BLaER1 treated with 17β-estradiol and CSF1 and Interleukin-3, amounts not matched to agents 10 nM and 100 nM (cell line): ENCODE measurements around the gene SEMA3F.

ENCODE experiments used
- H3K27ac ChIP-seq, 11 experiments: shearing (Covaris generic); formaldehyde crosslinking; 2 replicates each; pipeline ENCODE4 v1.8.1; 2022
- H3K27me3 ChIP-seq, 11 experiments: shearing (Covaris generic); formaldehyde crosslinking; 2 replicates each; pipeline ENCODE4 v1.8.1; 2022
- H3K36me3 ChIP-seq, 11 experiments: shearing (Covaris generic); formaldehyde crosslinking; 2 replicates each; pipeline ENCODE4 v1.8.1; 2022
- H3K4me1 ChIP-seq, 10 experiments: shearing (Covaris generic); formaldehyde crosslinking; 2 replicates each; pipeline ENCODE4 v1.8.1; 2022
- H3K4me2 ChIP-seq, 11 experiments: shearing (Covaris generic); formaldehyde crosslinking; 2 replicates each; pipeline ENCODE4 v1.8.1; 2022
- H3K4me3 ChIP-seq, 10 experiments: shearing (Covaris generic); formaldehyde crosslinking; 2 replicates each; pipeline ENCODE4 v1.8.1; 2022
- H3K9ac ChIP-seq, 11 experiments: shearing (Covaris generic); formaldehyde crosslinking; 2 replicates each; pipeline ENCODE4 v1.8.1; 2022
- H3K9me3 ChIP-seq, 11 experiments: shearing (Covaris generic); formaldehyde crosslinking; replicated peaks in 1 of 11; 2 replicates each; pipeline ENCODE4 v1.8.1; 2022
- H4K20me1 ChIP-seq, 11 experiments: shearing (Covaris generic); formaldehyde crosslinking; 2 replicates each; pipeline ENCODE4 v1.8.1; 2022
- Cebpa-rat ChIP-seq, 11 experiments: shearing (Covaris generic); IDR thresholded peaks; 2 replicates each; pipeline ENCODE4 v1.8.1; 2022

The SEMA3F gene

DNA sequence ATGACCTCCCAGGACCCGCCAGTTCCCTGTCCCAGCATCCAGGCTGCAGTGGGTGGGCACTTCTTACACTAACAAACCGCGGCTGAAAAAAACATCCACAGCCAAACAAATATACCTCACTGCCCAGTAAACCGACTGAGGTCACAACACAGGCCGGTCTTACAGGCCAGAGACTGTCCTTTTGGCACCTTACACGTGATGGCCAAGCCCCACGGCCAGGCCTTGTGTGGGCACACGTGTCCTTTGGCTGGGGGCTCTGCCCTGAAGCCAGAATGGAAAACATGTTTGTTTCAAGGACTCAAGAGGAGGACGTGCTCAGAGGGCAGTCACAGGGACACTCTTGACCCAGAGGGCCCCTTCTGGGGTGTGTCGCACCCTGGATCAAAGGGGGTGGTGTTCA, 59.7 kb downstream of the SEMA3F start:
- Histone ChIP-seq H3K36me3 (no peaks in the 10 kb centered on the region), H3K4me3 (no peak overlapping the region), H3K27me3 (peaks cover 0 to 6% (median 3%) of the 10 kb centered on the region in 11 experiments; a peak in 7 of 22 replicates), H3K9ac (no peak overlapping the region; a peak in 1 of 22 replicates), H3K27ac (no peak overlapping the region), H3K9me3 (no peaks in the 10 kb centered on the region), H4K20me1 (peaks cover 0 to 6% (median 0%) of the 10 kb centered on the region in 11 experiments; a peak in 2 of 22 replicates), H3K4me1 (peaks cover 7 to 32% (median 21%) of the 10 kb centered on the region in 10 experiments; a peak in 19 of 20 replicates), H3K4me2 (no peak overlapping the region)
- TF ChIP-seq Cebpa-rat (IDR thresholded peaks at IDR 0.05) = no peak

DNA sequence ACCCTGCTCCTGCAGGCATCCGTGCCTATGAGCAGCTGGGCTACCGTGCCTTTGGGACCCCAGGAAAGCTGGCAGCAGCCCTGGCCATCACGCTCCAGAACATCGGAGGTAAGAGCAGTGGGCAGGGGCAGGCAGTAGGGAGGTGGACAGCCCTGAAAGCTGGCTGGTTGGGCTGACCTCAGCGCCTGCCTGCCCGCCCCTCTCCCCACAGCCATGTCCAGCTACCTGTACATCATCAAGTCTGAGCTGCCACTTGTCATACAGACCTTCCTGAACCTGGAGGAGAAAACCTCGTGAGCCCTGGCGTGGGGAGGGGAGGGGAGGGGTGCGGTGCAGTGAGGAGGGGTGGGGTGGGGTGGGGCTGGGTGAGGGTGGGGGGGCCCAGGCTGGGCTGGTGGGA, 60.4 kb downstream of the SEMA3F start:
- no peak overlapping the region for H3K4me2 ChIP-seq
- no peak for TF ChIP-seq Cebpa-rat (IDR thresholded peaks at IDR 0.05)
- H3K27ac ChIP-seq = no peak overlapping the region
- peaks cover 7 to 25% (median 18%) of the 10 kb centered on the region in 10 experiments; a peak in 19 of 20 replicates for H3K4me1 ChIP-seq
- H3K4me3 ChIP-seq = no peak overlapping the region
- H3K9me3 ChIP-seq = no peaks in the 10 kb centered on the region
- no peaks in the 10 kb centered on the region; a peak in 1 of 22 replicates for H3K27me3 ChIP-seq
- peaks cover 0 to 6% (median 0%) of the 10 kb centered on the region in 11 experiments; a peak in 2 of 22 replicates for H4K20me1 ChIP-seq
- H3K9ac ChIP-seq = no peak overlapping the region
- no peaks in the 10 kb centered on the region for H3K36me3 ChIP-seq

DNA sequence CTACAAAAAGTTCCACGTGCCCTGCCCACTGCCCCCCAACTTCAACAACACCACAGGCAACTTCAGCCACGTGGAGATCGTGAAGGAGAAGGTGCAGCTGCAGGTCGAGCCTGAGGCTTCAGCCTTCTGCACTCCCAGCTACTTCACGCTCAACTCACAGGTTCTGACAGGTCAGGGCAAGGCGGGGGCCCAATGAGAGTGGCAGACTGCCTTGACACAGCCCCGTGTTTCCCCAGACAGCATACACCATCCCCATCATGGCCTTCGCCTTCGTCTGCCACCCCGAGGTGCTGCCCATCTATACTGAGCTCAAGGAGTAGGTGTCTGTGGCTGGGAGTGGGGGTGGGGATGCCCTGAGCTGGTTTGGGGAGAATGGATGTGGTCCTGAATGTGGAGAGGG, 62.6 kb downstream of the SEMA3F start:
- H4K20me1 ChIP-seq = no peaks in the 10 kb centered on the region; a peak in 1 of 22 replicates
- H3K27me3 ChIP-seq = no peaks in the 10 kb centered on the region; a peak in 1 of 22 replicates
- H3K9ac ChIP-seq = no peak overlapping the region
- no peak overlapping the region for H3K4me3 ChIP-seq
- peaks cover 8 to 14% (median 11%) of the 10 kb centered on the region in 10 experiments; a peak in 17 of 20 replicates for H3K4me1 ChIP-seq
- no peak for TF ChIP-seq Cebpa-rat (IDR thresholded peaks at IDR 0.05)
- H3K9me3 ChIP-seq = no peaks in the 10 kb centered on the region
- no peak overlapping the region for H3K27ac ChIP-seq
- H3K4me2 ChIP-seq = no peak overlapping the region
- H3K36me3 ChIP-seq = no peaks in the 10 kb centered on the region

DNA sequence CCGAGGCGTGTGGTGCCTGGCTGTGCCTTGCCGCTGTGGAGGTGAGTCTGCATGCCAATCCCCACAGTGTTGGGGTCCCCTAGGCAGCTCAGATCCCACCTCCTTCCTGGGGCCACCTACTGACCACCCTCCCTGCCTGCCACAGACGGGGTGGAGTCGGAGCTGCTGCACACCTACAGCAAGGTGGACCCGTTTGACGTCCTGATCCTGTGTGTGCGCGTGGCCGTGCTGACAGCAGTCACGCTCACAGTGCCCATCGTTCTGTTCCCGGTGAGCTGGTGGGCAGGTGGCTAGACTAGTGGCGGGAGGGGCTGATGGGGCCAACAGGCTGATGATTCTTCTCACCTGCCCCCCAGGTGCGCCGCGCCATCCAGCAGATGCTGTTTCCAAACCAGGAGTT, 63.3 kb downstream of the SEMA3F start:
- Histone ChIP-seq H3K36me3 (no peaks in the 10 kb centered on the region), H3K27ac (no peak overlapping the region), H3K4me1 (peaks cover 2 to 10% (median 4%) of the 10 kb centered on the region in 10 experiments; a peak in 17 of 20 replicates), H3K9me3 (no peaks in the 10 kb centered on the region), H4K20me1 (no peaks in the 10 kb centered on the region; a peak in 1 of 22 replicates), H3K9ac (no peak overlapping the region), H3K27me3 (peaks cover 0 to 4% (median 0%) of the 10 kb centered on the region in 11 experiments; a peak in 3 of 22 replicates), H3K4me2 (no peak overlapping the region), H3K4me3 (no peak overlapping the region)
- TF ChIP-seq Cebpa-rat (IDR thresholded peaks at IDR 0.05) = no peak

DNA sequence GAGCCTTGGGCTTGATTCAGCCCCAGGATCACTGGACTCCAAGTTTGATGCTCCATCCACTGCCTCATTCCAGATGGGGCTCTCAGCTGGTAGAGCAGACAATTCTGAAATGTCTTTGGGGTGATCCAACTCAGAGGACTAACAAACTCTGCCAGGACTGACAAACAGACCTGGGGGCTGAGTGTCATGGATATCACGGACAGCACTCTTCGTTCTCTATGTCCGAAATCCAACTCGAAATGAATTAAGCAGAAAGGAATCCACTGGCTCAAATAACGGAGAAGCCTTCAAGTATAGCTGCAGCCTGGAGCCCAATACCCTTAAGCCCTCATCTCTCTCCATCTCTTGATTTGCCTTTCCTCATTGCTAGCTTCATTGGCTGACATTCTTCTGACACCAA, 64.2 kb downstream of the SEMA3F start:
- Histone ChIP-seq H3K9ac (no peak overlapping the region), H3K4me2 (no peak overlapping the region), H3K27ac (no peak overlapping the region), H3K36me3 (no peaks in the 10 kb centered on the region), H4K20me1 (no peaks in the 10 kb centered on the region; a peak in 1 of 22 replicates), H3K4me1 (peaks cover 0 to 10% (median 0%) of the 10 kb centered on the region in 10 experiments; a peak in 6 of 20 replicates), H3K9me3 (no peaks in the 10 kb centered on the region), H3K4me3 (no peak overlapping the region), H3K27me3 (peaks cover 0 to 10% (median 5%) of the 10 kb centered on the region in 11 experiments; a peak in 6 of 22 replicates)
- no peak for TF ChIP-seq Cebpa-rat (IDR thresholded peaks at IDR 0.05)

DNA sequence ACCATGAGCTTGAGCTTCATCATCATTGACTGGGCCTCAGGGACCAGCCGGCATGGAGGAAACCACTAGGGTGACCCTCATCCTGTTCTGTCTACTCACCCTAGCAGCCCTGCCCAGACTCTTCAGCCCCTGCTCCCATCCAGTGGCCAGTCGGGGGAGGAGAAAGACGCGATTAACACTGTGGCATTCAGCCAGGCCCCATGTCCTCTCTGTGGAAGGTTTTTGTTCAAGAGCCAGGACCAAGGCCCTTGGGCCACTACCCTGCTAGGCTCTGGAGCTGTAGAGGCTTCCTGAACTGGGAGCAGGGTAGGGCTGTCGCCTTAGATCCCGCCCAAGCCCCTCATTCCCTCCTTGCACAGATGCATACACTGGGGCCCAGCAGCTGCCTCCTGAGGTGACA, 65.0 kb downstream of the SEMA3F start:
- H3K27ac ChIP-seq = no peak overlapping the region
- H3K4me1 ChIP-seq = peaks cover 0 to 10% (median 0%) of the 10 kb centered on the region in 10 experiments; a peak in 6 of 20 replicates
- H3K9me3 ChIP-seq = no peaks in the 10 kb centered on the region
- H3K4me2 ChIP-seq = no peak overlapping the region
- no peak for TF ChIP-seq Cebpa-rat (IDR thresholded peaks at IDR 0.05)
- no peak overlapping the region for H3K4me3 ChIP-seq
- H4K20me1 ChIP-seq = no peaks in the 10 kb centered on the region; a peak in 1 of 22 replicates
- no peaks in the 10 kb centered on the region for H3K36me3 ChIP-seq
- H3K27me3 ChIP-seq = peaks cover 0 to 10% (median 5%) of the 10 kb centered on the region in 11 experiments; a peak in 7 of 22 replicates
- H3K9ac ChIP-seq = peak overlapping the region in 1 of 11 experiments; percentile 23; a peak in 1 of 22 replicates

DNA sequence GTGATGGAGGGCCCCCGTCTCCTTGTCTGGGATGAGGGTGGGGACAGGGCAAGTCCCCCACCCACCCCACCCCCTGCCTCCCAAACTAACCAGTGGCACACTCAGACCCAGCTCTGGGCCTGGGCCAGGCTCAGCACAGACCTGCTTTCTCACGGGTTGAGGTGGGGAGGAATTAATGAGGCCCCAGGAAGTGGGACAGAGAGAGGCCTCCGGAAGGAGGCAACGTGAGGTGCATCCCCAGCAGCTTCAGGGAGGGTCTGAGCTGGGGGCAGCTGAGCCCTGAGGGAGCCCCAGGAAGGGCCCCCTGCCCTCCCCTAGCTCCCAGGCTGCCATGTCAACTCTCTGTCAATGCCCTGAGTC, 65.9 kb downstream of the SEMA3F start:
- TF ChIP-seq Cebpa-rat (IDR thresholded peaks at IDR 0.05) = no peak
- Histone ChIP-seq H3K27ac (no peak overlapping the region), H4K20me1 (no peaks in the 10 kb centered on the region; a peak in 1 of 22 replicates), H3K27me3 (peaks cover 0 to 10% (median 5%) of the 10 kb centered on the region in 11 experiments; a peak in 8 of 22 replicates), H3K4me1 (peaks cover 0 to 14% (median 7%) of the 10 kb centered on the region in 10 experiments; a peak in 14 of 20 replicates), H3K4me2 (peak overlapping the region in 3 of 11 experiments; percentile 15 to 73 (median 63); a peak in 5 of 22 replicates), H3K4me3 (no peak overlapping the region), H3K9me3 (no peaks in the 10 kb centered on the region), H3K9ac (0 out of 22 replicates have a peak overlapping the region, but pooled peaks of 2 of the 11 experiments have one; percentile 3 to 7), H3K36me3 (no peaks in the 10 kb centered on the region)

DNA sequence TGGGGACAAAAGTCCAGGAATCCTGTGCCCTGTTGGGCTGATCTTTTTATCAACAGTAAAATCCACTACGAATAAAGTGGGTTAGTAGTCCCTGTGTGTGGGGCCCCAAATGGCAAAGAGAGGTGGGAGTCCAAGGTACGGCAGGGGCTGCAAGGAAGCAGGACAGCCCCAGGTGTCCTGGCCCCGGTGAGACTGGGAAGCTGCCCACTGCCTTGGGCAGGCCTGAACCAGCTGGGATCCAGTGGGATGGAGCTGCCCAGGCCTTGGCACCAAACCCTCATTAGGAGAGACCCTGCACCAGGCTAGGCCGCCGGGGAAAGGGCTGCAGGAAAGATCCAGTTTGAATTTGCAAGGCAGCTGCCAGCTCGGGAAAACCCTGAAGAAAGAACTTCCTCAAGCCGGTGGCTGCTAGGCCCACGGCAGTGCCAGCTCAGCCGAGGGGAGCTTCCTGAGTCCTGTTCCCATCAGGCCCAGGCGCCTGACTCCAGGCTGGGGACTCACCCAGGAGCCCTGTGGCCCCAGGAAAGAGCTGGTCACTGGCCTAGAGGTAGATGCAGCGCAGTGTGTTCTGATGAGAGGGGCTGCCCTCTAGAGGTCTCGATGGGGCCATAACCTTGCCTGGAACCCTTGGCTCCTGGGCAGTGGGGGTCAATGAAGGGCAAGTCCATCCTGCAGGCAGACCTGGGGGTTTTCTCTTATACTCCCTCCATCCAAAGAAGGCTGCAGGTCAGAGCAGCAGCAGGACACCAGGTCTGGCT, 66.5 kb downstream of the SEMA3F start:
- Histone ChIP-seq H3K36me3 (no peaks in the 10 kb centered on the region), H3K9me3 (no peaks in the 10 kb centered on the region), H3K27me3 (peaks cover 0 to 10% (median 5%) of the 10 kb centered on the region in 11 experiments; a peak in 8 of 22 replicates), H4K20me1 (no peaks in the 10 kb centered on the region), H3K4me3 (no peak overlapping the region), H3K9ac (peak overlapping the region in 3 of 11 experiments; percentile 3 to 13 (median 7); a peak in 1 of 22 replicates), H3K4me2 (peak overlapping the region in 3 of 11 experiments; percentile 15 to 73 (median 63); a peak in 5 of 22 replicates), H3K4me1 (peaks cover 5 to 19% (median 12%) of the 10 kb centered on the region in 10 experiments; a peak in 17 of 20 replicates), H3K27ac (no peak overlapping the region)
- TF ChIP-seq Cebpa-rat (IDR thresholded peaks at IDR 0.05) = no peak

DNA sequence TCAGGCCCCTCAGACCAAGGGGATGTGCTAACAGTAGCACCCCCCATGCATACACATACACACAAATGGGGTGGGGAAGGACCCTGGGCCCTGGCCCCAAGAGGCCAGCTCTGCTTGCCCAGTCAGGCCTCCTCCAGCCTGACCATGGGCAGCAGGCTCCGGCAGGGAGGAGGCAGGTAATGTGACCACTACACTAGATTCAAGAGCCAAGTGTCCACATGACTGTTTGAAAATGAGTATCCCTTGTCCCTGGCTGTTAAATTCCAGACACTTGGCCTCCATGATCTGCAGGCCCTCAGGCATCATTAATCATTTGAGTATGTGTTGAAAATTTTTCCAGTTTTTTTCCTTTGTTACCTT, 67.0 kb downstream of the SEMA3F start:
- no peak for TF ChIP-seq Cebpa-rat (IDR thresholded peaks at IDR 0.05)
- H3K27me3 ChIP-seq = peaks cover 0 to 10% (median 5%) of the 10 kb centered on the region in 11 experiments; a peak in 8 of 22 replicates
- H3K4me3 ChIP-seq = no peak overlapping the region
- peaks cover 6 to 25% (median 17%) of the 10 kb centered on the region in 10 experiments; a peak in 17 of 20 replicates for H3K4me1 ChIP-seq
- no peaks in the 10 kb centered on the region for H3K36me3 ChIP-seq
- no peak overlapping the region; a peak in 1 of 22 replicates for H3K4me2 ChIP-seq
- H3K27ac ChIP-seq = no peak overlapping the region
- H4K20me1 ChIP-seq = no peaks in the 10 kb centered on the region
- H3K9me3 ChIP-seq = no peaks in the 10 kb centered on the region
- 0 out of 22 replicates have a peak overlapping the region, but pooled peaks of 1 of the 11 experiments have one; percentile 3 for H3K9ac ChIP-seq
